Epithelial cell of proximal tubule (primary cell): ENCODE measurements around the gene SF3A1. TPM values are rescaled to one million over a fixed set of nuclear protein-coding genes. Genes with fewer than 3 reads are reported as not detected.
A peak's percentile ranks its signal among the peaks of the same experiment; 100 is the strongest.

Experiments
- DNase-seq: peaks from one replicate; pipeline ENCODE4 v3.0.0-alpha.2; 2011; ENCODE audit warnings: low read depth
- H3K4me3 ChIP-seq: 2 replicates; pipeline ENCODE4 v1.5.1; 2011; ENCODE audit warnings: low read depth, mild to moderate bottlenecking, low read length
- total RNA-seq: library from RNA; depleted of rRNA; stranded (reverse); fragments of >200 nt; gene quantifications from 2 replicates; pipeline ENCODE4 v1.2.3, GENCODE V29; 2015
- TF ChIP-seq, protein P1 (sequence below): conservative IDR thresholded peaks from 2 replicates; pipeline ENCODE4 v1.5.1; 2012; ENCODE audit warnings: low read depth, mild to moderate bottlenecking, low read length

The SF3A1 gene
- total RNA-seq, 1 donor from 2014 or later: 42.6 TPM

- DNase-seq: no peak
- TF ChIP-seq, protein P1, sequence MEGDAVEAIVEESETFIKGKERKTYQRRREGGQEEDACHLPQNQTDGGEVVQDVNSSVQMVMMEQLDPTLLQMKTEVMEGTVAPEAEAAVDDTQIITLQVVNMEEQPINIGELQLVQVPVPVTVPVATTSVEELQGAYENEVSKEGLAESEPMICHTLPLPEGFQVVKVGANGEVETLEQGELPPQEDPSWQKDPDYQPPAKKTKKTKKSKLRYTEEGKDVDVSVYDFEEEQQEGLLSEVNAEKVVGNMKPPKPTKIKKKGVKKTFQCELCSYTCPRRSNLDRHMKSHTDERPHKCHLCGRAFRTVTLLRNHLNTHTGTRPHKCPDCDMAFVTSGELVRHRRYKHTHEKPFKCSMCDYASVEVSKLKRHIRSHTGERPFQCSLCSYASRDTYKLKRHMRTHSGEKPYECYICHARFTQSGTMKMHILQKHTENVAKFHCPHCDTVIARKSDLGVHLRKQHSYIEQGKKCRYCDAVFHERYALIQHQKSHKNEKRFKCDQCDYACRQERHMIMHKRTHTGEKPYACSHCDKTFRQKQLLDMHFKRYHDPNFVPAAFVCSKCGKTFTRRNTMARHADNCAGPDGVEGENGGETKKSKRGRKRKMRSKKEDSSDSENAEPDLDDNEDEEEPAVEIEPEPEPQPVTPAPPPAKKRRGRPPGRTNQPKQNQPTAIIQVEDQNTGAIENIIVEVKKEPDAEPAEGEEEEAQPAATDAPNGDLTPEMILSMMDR: no peak
- H3K4me3 ChIP-seq: no peak overlapping the region
Measured at GRCh38 chr22:30399718-30400117, 43.0 kb upstream of the SF3A1 start.

DNA sequence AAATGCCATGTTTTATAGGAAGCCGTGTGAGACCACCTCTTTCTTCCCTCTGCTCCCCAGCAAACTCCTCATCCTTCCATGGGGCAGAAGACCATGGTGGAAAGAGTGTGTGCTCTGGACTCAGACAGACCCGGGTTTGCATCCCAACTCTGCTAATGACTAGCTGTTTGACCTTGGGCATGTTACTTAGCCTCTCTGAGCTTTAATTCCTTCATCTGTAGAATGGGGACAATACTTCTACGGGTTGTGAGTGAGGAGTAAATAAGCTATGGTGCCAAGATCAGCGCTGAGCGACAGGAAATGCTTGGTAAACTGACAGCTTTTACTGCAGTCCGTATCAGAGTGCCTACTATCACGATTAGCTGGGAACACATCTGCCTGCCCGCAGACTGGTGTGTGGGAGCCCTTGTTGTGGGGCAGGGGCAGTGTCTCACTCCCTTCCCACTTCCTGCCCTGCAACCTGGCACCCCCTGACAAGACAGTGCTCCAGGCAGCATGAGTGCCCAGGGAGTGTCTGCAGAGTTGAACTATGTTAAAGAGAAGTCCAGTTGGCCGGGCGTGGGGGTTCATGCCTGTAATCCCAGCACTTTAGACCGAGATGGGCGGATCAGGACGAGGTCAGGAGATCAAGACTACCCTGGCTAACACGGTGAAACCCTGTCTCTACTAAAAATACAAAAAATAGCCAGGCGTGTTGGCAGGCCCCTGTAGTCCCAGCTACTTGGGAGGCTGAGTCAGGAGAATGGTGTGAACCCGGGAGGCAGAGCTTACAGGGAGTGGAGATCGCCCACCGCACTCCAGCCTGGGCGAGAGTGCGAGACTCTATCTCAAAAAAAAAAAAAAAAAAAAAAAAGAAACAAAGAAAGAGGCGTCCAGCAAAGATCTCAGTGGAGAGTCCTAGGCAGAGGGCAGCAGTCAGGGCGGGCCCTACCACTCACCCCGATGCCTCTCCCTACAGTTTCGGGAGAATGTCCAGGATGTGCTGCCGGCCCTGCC lies 42.3 kb upstream of the SF3A1 start:
- H3K4me3 ChIP-seq: peak overlapping the region; percentile 86
- no peak for DNase-seq
- TF ChIP-seq, protein P1: no peak

DNA sequence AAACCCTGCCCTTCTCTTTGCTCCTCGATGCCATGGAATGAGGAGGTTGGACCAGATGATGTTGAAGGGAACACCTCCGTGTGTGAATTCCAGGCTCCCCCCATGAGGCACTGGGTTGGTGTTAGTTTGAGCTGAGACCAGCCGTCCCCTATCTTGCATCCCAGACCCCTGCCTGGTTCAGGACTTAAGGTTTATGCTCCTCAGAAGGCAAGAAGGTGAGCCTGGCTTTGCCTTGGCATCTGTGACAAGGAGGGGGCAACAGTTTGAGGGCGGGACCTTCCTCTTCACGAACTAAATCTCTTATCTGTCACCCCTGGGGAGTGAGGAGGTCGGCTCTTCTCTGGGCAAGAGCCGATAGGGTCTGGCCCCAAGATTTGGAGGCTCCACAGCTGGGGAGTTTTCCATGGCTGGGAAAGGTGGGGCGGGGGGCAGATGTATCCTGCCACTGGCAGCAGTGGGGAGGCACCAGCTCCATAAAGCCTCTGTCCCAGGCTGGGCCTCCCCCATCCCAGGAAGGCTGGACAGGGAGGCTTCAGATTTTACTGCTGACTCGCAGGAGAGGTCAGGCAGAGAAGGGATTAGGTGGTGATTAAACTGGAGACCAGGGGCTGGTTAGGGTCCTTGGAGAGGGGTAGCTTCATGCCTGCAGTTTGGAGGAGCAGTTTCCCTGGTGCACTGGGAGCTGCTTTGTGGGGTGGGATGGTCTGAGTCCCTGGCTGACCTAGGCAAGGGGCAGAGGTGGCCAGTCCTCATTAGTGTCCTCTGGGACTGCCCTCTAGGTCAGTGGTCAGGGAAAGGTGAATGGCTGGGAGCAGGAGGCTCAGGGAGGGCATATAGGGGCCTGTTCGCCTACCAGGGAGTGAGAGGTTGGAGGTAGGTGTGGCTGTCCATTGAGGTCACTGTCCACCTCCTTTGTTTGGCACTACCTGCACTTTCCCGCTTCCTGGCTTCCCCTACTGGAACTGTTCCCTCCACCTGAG lies 41.3 kb upstream of the SF3A1 start:
- peak overlapping the region; percentile 86 for H3K4me3 ChIP-seq
- DNase-seq: no peak
- TF ChIP-seq, protein P1: no peak

DNA sequence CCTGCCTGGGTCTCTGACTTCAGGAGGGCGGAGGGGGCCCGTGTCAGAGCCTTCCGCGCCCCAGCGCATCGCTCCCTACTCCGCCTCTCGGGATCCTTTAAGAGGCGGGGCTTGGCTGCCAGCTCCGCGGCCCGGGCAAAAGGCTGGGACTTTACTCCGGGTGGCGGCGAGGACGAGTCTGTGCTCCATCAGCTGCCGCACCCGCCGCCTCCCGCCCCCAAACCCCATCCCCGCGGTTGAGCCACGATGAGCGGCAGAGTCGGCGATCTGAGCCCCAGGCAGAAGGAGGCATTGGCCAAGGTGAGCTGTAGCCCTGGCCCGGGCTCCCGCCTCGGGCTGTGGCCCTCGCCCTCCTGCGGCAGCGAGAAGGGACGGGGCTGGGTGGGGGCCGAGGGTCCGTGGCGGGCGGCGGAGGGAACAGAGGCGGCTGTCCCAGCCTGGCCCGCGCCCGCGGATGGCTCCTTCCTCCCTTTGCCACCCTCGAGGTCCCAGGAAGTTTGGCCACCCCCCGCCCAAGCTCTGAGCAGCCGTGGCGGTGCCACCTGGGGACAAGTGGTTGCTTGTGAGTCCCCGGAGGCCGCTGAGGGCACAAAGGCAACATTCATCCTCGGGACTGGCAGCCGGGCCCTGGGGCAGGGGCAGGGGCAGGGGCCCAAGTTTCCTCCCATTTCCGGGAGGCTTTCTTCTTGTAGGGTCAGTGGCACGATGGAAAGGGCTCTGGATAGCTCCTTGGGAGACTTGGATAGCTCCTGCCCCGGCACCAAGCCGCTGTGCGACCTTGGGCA lies 40.4 kb upstream of the SF3A1 start, which contains the start of gene SEC14L2:
SEC14L2 (plus strand) TSS at position 148 of the 785 bp plus-strand sequence; CDS start at position 247, 99 bp downstream.
- peak within 1 kb of the TSS; percentile 86 for H3K4me3 ChIP-seq
- DNase-seq: no peak
- TF ChIP-seq, protein P1: no peak

- TF ChIP-seq, protein P1: no peak
- H3K4me3 ChIP-seq: no peak overlapping the region
- no peak for DNase-seq
Measured at GRCh38 chr22:30393885-30394284, 37.2 kb upstream of the SF3A1 start.

GRCh38 chr22:30393322-30393680 lies 36.6 kb upstream of the SF3A1 start:
- H3K4me3 ChIP-seq: no peak overlapping the region
- TF ChIP-seq, protein P1: no peak
- no peak for DNase-seq
